IMR-90 (cell line): ENCODE results near the gene MMP25. TPM values are rescaled to one million over a fixed set of nuclear protein-coding genes. Genes with fewer than 3 reads are reported as not detected.

Experiments
- ATAC-seq: fragments of 200-7000 bp; cut with Tn5 transposase; 2 replicates; pipeline ENCODE4 v1.9.1; 2020; ENCODE audit warnings: low read depth, mild to moderate bottlenecking, moderate library complexity
- BruUV-seq: library from RNA; stranded (reverse); fragments of 400-500 nt; replicated peaks from 2 replicates; lab custom pipeline; 2021; lab: Mats Ljungman, UMichigan
- CTCF ChIA-PET: fragments of 300-600 bp; formaldehyde crosslinking; extraction: SDS; loops from one replicate; lab custom pipeline; 2021; ENCODE audit warnings: antibody characterized with exemption; lab: Yijun Ruan, JAX
- POLR2A ChIA-PET: fragments of 300-600 bp; sonication (Branson Sonifier 250); formaldehyde crosslinking; loops from one replicate; lab custom pipeline; 2022; ENCODE audit warnings: antibody characterized with exemption; ENCODE audit not compliant: unreplicated experiment; lab: Charles Lee
- DNase-seq: peaks from one replicate; pipeline ENCODE4 v3.0.0; 2013
- H2AFZ ChIP-seq: replicated peaks from 2 replicates; pipeline ENCODE3; 2013; ENCODE audit warnings: low read length, mild to moderate bottlenecking; ENCODE audit not compliant: poor library complexity
- H2AK5ac ChIP-seq: 2 replicates; pipeline ENCODE4 v1.6.1; 2013; ENCODE audit warnings: low read depth, low read length, inconsistent platforms
- H2AK9ac ChIP-seq: replicated peaks from 2 replicates; pipeline ENCODE3; 2013; ENCODE audit warnings: mild to moderate bottlenecking, low read depth, low read length, moderate library complexity; ENCODE audit not compliant: poor library complexity
- H2BK120ac ChIP-seq: 2 replicates; pipeline ENCODE4 v1.6.1; 2013; ENCODE audit warnings: low read depth, low read length, inconsistent platforms
- H2BK15ac ChIP-seq: 3 replicates; pipeline ENCODE4 v1.6.1; 2013; ENCODE audit warnings: low read depth, low read length, inconsistent platforms
- H2BK20ac ChIP-seq: 2 replicates; pipeline ENCODE4 v1.6.1; 2013; ENCODE audit warnings: low read depth, mild to moderate bottlenecking, inconsistent platforms, low read length, moderate library complexity
- H2BK5ac ChIP-seq: 2 replicates; pipeline ENCODE4 v1.6.1; 2013; ENCODE audit warnings: mild to moderate bottlenecking, low read depth, low read length, inconsistent platforms; ENCODE audit not compliant: poor library complexity, severe bottlenecking
- H3K14ac ChIP-seq: replicated peaks from 2 replicates; pipeline ENCODE4 v1.6.1; 2013; ENCODE audit warnings: low read depth, low read length, inconsistent platforms
- H3K18ac ChIP-seq: 2 replicates; pipeline ENCODE4 v1.6.1; 2013; ENCODE audit warnings: low read depth, low read length, control low read depth
- H3K23ac ChIP-seq: 2 replicates; pipeline ENCODE4 v1.6.1; 2013; ENCODE audit warnings: low read depth, low read length, inconsistent platforms
- H3K27ac ChIP-seq: 2 replicates; pipeline ENCODE4 v1.5.1; 2013; ENCODE audit warnings: mild to moderate bottlenecking, control low read depth, low read length; ENCODE audit not compliant: insufficient read depth
- H3K27me3 ChIP-seq: 2 replicates; pipeline ENCODE4 v1.6.1; 2013; ENCODE audit warnings: low read length; ENCODE audit not compliant: control insufficient read depth, insufficient read depth
- H3K36me3 ChIP-seq: 2 replicates; pipeline ENCODE4 v1.6.1; 2013; ENCODE audit warnings: low read length, mixed read lengths; ENCODE audit not compliant: control insufficient read depth, insufficient read depth
- H3K4ac ChIP-seq: 2 replicates; pipeline ENCODE4 v1.6.1; 2013; ENCODE audit warnings: low read depth, low read length, inconsistent platforms
- H3K4me1 ChIP-seq: 2 replicates; pipeline ENCODE4 v1.6.1; 2013; ENCODE audit warnings: low read length, mixed read lengths; ENCODE audit not compliant: control insufficient read depth, insufficient read depth
- H3K4me2 ChIP-seq: 2 replicates; pipeline ENCODE4 v1.6.1; 2013; ENCODE audit warnings: low read depth, mild to moderate bottlenecking, control low read depth, low read length, moderate library complexity
- H3K4me3 ChIP-seq: 2 replicates; pipeline ENCODE4 v1.5.1; 2013; ENCODE audit warnings: low read depth, mild to moderate bottlenecking, control low read depth, low read length, moderate library complexity; ENCODE audit not compliant: insufficient read depth
- H3K56ac ChIP-seq: 2 replicates; pipeline ENCODE4 v1.6.1; 2013; ENCODE audit warnings: low read length, inconsistent platforms; ENCODE audit not compliant: insufficient read depth; ENCODE audit errors: extremely low read depth
- H3K79me1 ChIP-seq, 2 experiments: 2 replicates each; pipeline ENCODE4 v1.6.1; 2013; ENCODE audit warnings: low read length in 2 of 2, inconsistent platforms in 1 of 2, low read depth in 1 of 2
- H3K9ac ChIP-seq: 2 replicates; pipeline ENCODE4 v1.6.1; 2013; ENCODE audit warnings: low read depth, low read length, control low read depth
- H3K9me1 ChIP-seq: 2 replicates; pipeline ENCODE4 v1.6.1; 2013; ENCODE audit warnings: low read length, inconsistent platforms; ENCODE audit not compliant: insufficient read depth
- H3K9me3 ChIP-seq: 2 replicates; pipeline ENCODE4 v1.6.1; 2013; ENCODE audit warnings: low read length; ENCODE audit not compliant: control insufficient read depth, insufficient read depth
- H4K20me1 ChIP-seq: 2 replicates; pipeline ENCODE4 v1.6.1; 2013; ENCODE audit warnings: low read length, inconsistent platforms; ENCODE audit not compliant: insufficient read depth
- H4K5ac ChIP-seq: 2 replicates; pipeline ENCODE4 v1.6.1; 2013; ENCODE audit warnings: mild to moderate bottlenecking, low read depth, low read length, control low read depth
- H4K8ac ChIP-seq, 2 experiments: 2 replicates each; pipeline ENCODE4 v1.6.1; 2013; ENCODE audit warnings: low read depth in 2 of 2, low read length in 2 of 2, control low read depth in 1 of 2, inconsistent platforms in 1 of 2
- H4K91ac ChIP-seq: 2 replicates; pipeline ENCODE4 v1.6.1; 2013; ENCODE audit warnings: low read depth, low read length, inconsistent platforms; ENCODE audit not compliant: insufficient read depth
- BHLHE40 ChIP-seq: fragments of 150-350 bp; IDR thresholded peaks from 2 replicates; pipeline ENCODE4 v1.6.1; 2016; ENCODE audit warnings: mild to moderate bottlenecking, low read depth, low read length
- CEBPB ChIP-seq: IDR thresholded peaks from 2 replicates; pipeline ENCODE4 v1.6.1; 2012; ENCODE audit warnings: low read depth, low read length, improper control_type of control experiment
- CHD1 ChIP-seq: IDR thresholded peaks from 2 replicates; pipeline ENCODE4 v1.6.1; 2012; ENCODE audit warnings: low read depth, low read length, improper control_type of control experiment
- ELK1 ChIP-seq: fragments of 150-350 bp; IDR thresholded peaks from 2 replicates; pipeline ENCODE4 v1.6.1; 2016; ENCODE audit warnings: low read depth, mild to moderate bottlenecking, low read length, moderate library complexity, borderline replicate concordance
- FOS ChIP-seq: fragments of 150-350 bp; IDR thresholded peaks from 2 replicates; pipeline ENCODE4 v1.6.1; 2016; ENCODE audit warnings: low read depth, low read length
- MAFK ChIP-seq: IDR thresholded peaks from 2 replicates; pipeline ENCODE4 v1.6.1; 2012; ENCODE audit warnings: low read depth, low read length, improper control_type of control experiment
- MAZ ChIP-seq: IDR thresholded peaks from 2 replicates; pipeline ENCODE4 v1.6.1; 2012; ENCODE audit warnings: low read depth, mild to moderate bottlenecking, low read length, improper control_type of control experiment, moderate library complexity, borderline replicate concordance
- MXI1 ChIP-seq: IDR thresholded peaks from 2 replicates; pipeline ENCODE4 v1.6.1; 2012; ENCODE audit warnings: low read depth, mild to moderate bottlenecking, low read length, moderate library complexity, borderline replicate concordance
- NFE2L2 ChIP-seq: fragments of 150-350 bp; IDR thresholded peaks from 2 replicates; pipeline ENCODE4 v1.6.1; 2016; ENCODE audit warnings: low read depth, mild to moderate bottlenecking, low read length
- POLR2A ChIP-seq: IDR thresholded peaks from 2 replicates; pipeline ENCODE4 v1.6.1; 2012; ENCODE audit warnings: mild to moderate bottlenecking, low read depth, low read length
- RAD21 ChIP-seq: IDR thresholded peaks from 2 replicates; pipeline ENCODE4 v1.6.1; 2012; ENCODE audit warnings: low read length, improper control_type of control experiment
- RCOR1 ChIP-seq: IDR thresholded peaks from 2 replicates; pipeline ENCODE4 v1.6.1; 2012; ENCODE audit warnings: mild to moderate bottlenecking, low read length, improper control_type of control experiment; ENCODE audit not compliant: insufficient replicate concordance
- RFX5 ChIP-seq: IDR thresholded peaks from 2 replicates; pipeline ENCODE4 v1.8.0; 2012; ENCODE audit warnings: low read depth, mild to moderate bottlenecking, low read length, moderate library complexity
- SMC3 ChIP-seq: fragments of 150-350 bp; IDR thresholded peaks from 2 replicates; pipeline ENCODE4 v1.6.1; 2016; ENCODE audit warnings: low read depth, mild to moderate bottlenecking, antibody characterized with exemption, low read length, moderate library complexity
- USF2 ChIP-seq: fragments of 150-350 bp; IDR thresholded peaks from 2 replicates; pipeline ENCODE4 v1.6.1; 2017; ENCODE audit warnings: mild to moderate bottlenecking, antibody characterized with exemption, low read length, low read depth
- WGBS, 2 experiments: methylation state at CpG; one replicate each; pipeline versions ENCODE4 v1.1.5 to v1.1.7; 2013; ENCODE audit warnings: missing lambda C conversion rate in 2 of 2; ENCODE audit not compliant: insufficient read length in 1 of 2; ENCODE audit errors: extremely low coverage in 2 of 2; 5-methylcytosine and 5-hydroxymethylcytosine counted together
- dilution Hi-C: fragments of 300-500 bp; cut with HindIII; formaldehyde crosslinking; loops from one replicate; pipeline ENCODE4 v1.14.3; 2018; ENCODE audit warnings: low sequenced_read_pairs; ENCODE audit not compliant: unreplicated experiment
- in situ Hi-C: fragments of 300-500 bp; cut with MboI; formaldehyde crosslinking; loops from 3 replicates; pipeline ENCODE4 v1.14.3; 2019; ENCODE audit warnings: low sequenced_read_pairs, inconsistent platforms, mixed read lengths
- intact Hi-C: fragments of 100-400 bp; cut with micrococcal nuclease; formaldehyde crosslinking; loops from 2 replicates; pipeline ENCODE4 v1.10.0; 2022
- polyA plus RNA-seq, 3 experiments: library from polyadenylated mRNA; depleted of rRNA; stranded (reverse); fragments of >200 nt; gene quantifications; 2 replicates each; pipeline ENCODE4 v1.2.3, GENCODE V29; 2012; ENCODE audit warnings: low replicate concordance in 1 of 3
- total RNA-seq: library from RNA; depleted of rRNA; stranded (reverse); fragments of >200 nt; gene quantifications from 2 replicates; pipeline ENCODE4 v1.2.3, GENCODE V29; 2012
- TF ChIP-seq, protein P1 (sequence below): conservative IDR thresholded peaks from 2 replicates; pipeline ENCODE4 v1.5.1; 2012; ENCODE audit warnings: mild to moderate bottlenecking, low read depth, low read length, improper control_type of control experiment

The MMP25 gene
- total and polyA plus RNA-seq, 2 of the 4 experiments (the other 2 are of a cell fraction) = 0.07 TPM; not detected in 1

GRCh38 chr16:3032624-3033023 is 13.7 kb upstream of the MMP25 start:
- Histone ChIP-seq H3K36me3 (no peaks in the 10 kb centered on the region), H3K4me3 (no peak overlapping the region), H4K91ac (no peak overlapping the region), H3K4me1 (no peaks in the 10 kb centered on the region), H4K20me1 (0 out of 2 replicates have a peak, but pooled peaks cover 7% of the 10 kb centered on the region), H3K56ac (no peak overlapping the region), H4K5ac (no peak overlapping the region), H3K9me1 (no peaks in the 10 kb centered on the region), H3K23ac (no peak overlapping the region), H2BK15ac (no peak overlapping the region), H3K14ac (no peak overlapping the region), H3K4ac (no peak overlapping the region), H3K27me3 (peaks cover 62% of the 10 kb centered on the region), H2BK5ac (no peak overlapping the region), H2BK20ac (no peak overlapping the region), H3K4me2 (no peak overlapping the region), H2AK9ac (no peak overlapping the region), H3K79me1 (no peaks in the 10 kb centered on the region), H3K9me3 (no peaks in the 10 kb centered on the region), H3K9ac (no peak overlapping the region), H4K8ac (no peak overlapping the region), H3K18ac (no peak overlapping the region), H2AFZ (no peak overlapping the region), H2BK120ac (no peak overlapping the region), H2AK5ac (no peak overlapping the region), H3K27ac (no peak overlapping the region)
- 53% methylated on average over 4 of the region's 7 CpGs; no CpG with 5 or more reads in 1 of the 2 experiments for WGBS, 2 experiments
- no TSS peak for BruUV-seq
- intact Hi-C loops (no loop called here), dilution Hi-C loops (no loop called here), in situ Hi-C loops (no loop called here)
- TF ChIP-seq NFE2L2 (no peak), BHLHE40 (no peak), MAZ (no peak), CHD1 (no peak), POLR2A (no peak), RFX5 (no peak), SMC3 (no peak), MAFK (no peak), ELK1 (no peak), USF2 (no peak), FOS (no peak), RAD21 (no peak), RCOR1 (no peak), MXI1 (no peak), CEBPB (no peak)
- TF ChIP-seq, protein P1, sequence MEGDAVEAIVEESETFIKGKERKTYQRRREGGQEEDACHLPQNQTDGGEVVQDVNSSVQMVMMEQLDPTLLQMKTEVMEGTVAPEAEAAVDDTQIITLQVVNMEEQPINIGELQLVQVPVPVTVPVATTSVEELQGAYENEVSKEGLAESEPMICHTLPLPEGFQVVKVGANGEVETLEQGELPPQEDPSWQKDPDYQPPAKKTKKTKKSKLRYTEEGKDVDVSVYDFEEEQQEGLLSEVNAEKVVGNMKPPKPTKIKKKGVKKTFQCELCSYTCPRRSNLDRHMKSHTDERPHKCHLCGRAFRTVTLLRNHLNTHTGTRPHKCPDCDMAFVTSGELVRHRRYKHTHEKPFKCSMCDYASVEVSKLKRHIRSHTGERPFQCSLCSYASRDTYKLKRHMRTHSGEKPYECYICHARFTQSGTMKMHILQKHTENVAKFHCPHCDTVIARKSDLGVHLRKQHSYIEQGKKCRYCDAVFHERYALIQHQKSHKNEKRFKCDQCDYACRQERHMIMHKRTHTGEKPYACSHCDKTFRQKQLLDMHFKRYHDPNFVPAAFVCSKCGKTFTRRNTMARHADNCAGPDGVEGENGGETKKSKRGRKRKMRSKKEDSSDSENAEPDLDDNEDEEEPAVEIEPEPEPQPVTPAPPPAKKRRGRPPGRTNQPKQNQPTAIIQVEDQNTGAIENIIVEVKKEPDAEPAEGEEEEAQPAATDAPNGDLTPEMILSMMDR = no peak
- POLR2A ChIA-PET = no interaction called here
- ATAC-seq (no peak), DNase-seq (no peak)
- CTCF ChIA-PET = interaction anchor here (1.5 to 1.7 kb wide), 2 partner anchors 16 to 100 kb away, joined by 3 to 7 read pairs; no protein-coding TSS in a partner anchor
